ENCODE data around the gene NUBPL. TPM values are rescaled to one million over a fixed set of nuclear protein-coding genes. Genes with fewer than 3 reads are reported as not detected.

The NUBPL gene
- total RNA-seq, 1 donor from 2014 or later = 9.8 TPM

DNA sequence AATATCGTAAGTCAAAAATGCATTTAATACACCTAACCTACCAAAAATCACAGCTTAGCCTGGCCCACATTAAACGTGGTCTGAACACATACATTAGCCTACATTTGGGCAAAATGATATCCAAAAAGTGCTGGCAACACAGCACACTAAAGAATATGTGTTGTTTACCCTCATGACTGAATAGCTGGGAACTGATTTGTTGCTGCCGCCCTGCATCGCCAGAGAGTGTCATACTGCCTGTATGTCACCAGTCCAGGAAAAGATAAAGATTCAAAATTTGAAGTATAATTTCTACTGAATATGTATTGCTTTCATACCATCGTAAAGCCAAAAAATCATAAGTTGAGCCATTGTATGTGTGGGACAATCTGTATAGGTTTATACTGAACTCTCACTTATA is 157.8 kb downstream of the NUBPL start:
- no peak overlapping the region for H3K4me3 ChIP-seq (ENCODE audit: low read depth, low read length)
- TF ChIP-seq, protein P1, sequence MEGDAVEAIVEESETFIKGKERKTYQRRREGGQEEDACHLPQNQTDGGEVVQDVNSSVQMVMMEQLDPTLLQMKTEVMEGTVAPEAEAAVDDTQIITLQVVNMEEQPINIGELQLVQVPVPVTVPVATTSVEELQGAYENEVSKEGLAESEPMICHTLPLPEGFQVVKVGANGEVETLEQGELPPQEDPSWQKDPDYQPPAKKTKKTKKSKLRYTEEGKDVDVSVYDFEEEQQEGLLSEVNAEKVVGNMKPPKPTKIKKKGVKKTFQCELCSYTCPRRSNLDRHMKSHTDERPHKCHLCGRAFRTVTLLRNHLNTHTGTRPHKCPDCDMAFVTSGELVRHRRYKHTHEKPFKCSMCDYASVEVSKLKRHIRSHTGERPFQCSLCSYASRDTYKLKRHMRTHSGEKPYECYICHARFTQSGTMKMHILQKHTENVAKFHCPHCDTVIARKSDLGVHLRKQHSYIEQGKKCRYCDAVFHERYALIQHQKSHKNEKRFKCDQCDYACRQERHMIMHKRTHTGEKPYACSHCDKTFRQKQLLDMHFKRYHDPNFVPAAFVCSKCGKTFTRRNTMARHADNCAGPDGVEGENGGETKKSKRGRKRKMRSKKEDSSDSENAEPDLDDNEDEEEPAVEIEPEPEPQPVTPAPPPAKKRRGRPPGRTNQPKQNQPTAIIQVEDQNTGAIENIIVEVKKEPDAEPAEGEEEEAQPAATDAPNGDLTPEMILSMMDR (IDR thresholded peaks at IDR 0.05; ENCODE audit: insufficient read depth, low read length, poor library complexity, severe bottlenecking) = no peak
- DNase-seq (ENCODE audit: low read depth) = no peak
- no peaks in the 10 kb centered on the region for H3K36me3 ChIP-seq (ENCODE audit: control insufficient read depth, insufficient read depth, low read length)
- H3K27me3 ChIP-seq (ENCODE audit: control insufficient read depth, insufficient read depth, low read length) = no peaks in the 10 kb centered on the region

DNA sequence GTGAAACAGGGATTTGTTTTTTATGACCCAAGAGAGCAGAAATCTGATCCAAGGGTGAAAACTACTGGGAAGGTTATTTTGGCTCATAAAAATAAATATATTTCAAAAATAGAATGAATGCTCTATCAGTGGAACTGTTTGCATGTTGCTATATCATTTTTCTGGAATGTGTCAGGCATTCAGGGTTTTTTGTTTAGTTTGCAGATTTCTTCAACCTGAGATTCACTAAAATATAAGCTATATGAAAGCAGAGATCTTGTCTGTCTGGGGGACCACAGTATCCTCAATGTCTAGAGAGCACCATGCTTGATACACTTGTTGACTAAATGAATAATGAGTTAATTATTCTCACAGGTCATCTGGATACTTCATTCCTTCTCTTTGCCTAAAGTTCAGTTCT is 165.1 kb downstream of the NUBPL start:
- no peak overlapping the region for H3K4me3 ChIP-seq (ENCODE audit: low read depth, low read length)

DNA sequence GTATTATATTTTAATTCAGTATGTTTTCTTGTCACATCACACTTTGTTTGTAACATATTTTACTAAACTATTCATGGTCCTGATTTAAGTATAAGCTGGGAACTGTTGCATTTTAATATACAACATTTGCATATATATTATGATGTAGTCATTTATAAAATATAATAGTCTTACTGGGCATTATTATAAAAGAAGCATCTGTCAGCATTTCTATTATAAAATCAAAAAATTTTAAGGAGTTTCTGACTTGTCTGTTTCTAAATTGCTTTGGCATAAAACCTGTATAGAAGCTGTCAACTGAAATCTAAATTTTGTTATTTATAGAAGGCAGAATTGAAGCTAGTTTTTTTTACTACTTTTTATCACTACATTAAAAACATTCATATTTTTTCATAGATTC is 166.6 kb downstream of the NUBPL start:
- no peaks in the 10 kb centered on the region for H3K36me3 ChIP-seq (ENCODE audit: control insufficient read depth, insufficient read depth, low read length)
- DNase-seq (ENCODE audit: low read depth) = no peak
- H3K4me3 ChIP-seq (ENCODE audit: low read depth, low read length) = no peak overlapping the region
- TF ChIP-seq, protein P1 (IDR thresholded peaks at IDR 0.05; ENCODE audit: insufficient read depth, low read length, poor library complexity, severe bottlenecking) = no peak
- H3K27me3 ChIP-seq (ENCODE audit: control insufficient read depth, insufficient read depth, low read length) = no peaks in the 10 kb centered on the region

More for the DNA sequence above, 165.1 kb downstream of the NUBPL start:
- Histone ChIP-seq H3K27me3 (ENCODE audit: control insufficient read depth, insufficient read depth, low read length) (no peaks in the 10 kb centered on the region), H3K36me3 (ENCODE audit: control insufficient read depth, insufficient read depth, low read length) (no peaks in the 10 kb centered on the region)
- TF ChIP-seq, protein P1 (IDR thresholded peaks at IDR 0.05; ENCODE audit: insufficient read depth, low read length, poor library complexity, severe bottlenecking) = no peak
- no peak for DNase-seq (ENCODE audit: low read depth)

DNA sequence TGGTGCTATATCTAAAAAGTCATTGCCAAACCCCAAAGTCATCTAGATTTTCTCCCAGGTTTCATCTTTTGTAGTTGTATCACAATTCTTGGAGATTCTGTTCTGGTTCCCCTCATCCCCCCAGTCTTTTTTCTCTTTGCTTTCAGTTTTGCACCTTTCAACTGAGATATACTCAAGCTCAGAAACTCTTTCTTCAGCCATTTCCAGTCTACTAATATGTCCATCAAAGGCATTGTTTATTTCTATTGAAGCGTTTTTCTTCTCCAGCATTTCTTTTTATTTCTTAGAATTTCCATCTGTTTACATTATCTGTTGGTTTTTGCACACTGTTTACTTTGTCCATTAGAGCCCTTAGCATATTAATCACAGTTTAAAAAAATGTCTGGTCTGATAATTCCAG is 179.5 kb downstream of the NUBPL start:
- no peak overlapping the region for H3K4me3 ChIP-seq (ENCODE audit: low read depth, low read length)
- TF ChIP-seq, protein P1 (IDR thresholded peaks at IDR 0.05; ENCODE audit: insufficient read depth, low read length, poor library complexity, severe bottlenecking) = no peak
- no peaks in the 10 kb centered on the region for H3K36me3 ChIP-seq (ENCODE audit: control insufficient read depth, insufficient read depth, low read length)
- no peak for DNase-seq (ENCODE audit: low read depth)
- H3K27me3 ChIP-seq (ENCODE audit: control insufficient read depth, insufficient read depth, low read length) = no peaks in the 10 kb centered on the region

DNA sequence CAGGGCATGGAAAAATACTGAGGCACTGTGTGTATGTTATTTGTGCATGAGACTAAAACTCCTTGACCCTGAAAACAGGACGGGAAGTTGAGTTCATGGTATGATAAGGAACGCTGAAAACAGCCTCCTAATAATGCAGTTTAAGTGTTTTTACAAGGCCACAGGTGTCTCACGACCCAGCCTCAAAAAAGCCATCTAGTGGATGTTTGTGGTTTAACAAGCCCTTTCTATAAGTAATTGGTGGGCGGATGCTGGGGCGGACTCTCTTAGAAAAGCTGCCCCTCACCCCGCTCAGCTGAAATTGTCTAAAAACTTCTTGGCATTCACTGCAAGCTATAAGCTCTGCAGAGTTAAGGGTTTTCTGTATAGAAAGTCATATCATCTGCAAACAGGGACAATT is 184.5 kb downstream of the NUBPL start:
- TF ChIP-seq, protein P1 (IDR thresholded peaks at IDR 0.05; ENCODE audit: insufficient read depth, low read length, poor library complexity, severe bottlenecking) = no peak
- DNase-seq (ENCODE audit: low read depth) = no peak
- no peaks in the 10 kb centered on the region for H3K27me3 ChIP-seq (ENCODE audit: control insufficient read depth, insufficient read depth, low read length)
- H3K4me3 ChIP-seq (ENCODE audit: low read depth, low read length) = no peak overlapping the region
- no peaks in the 10 kb centered on the region for H3K36me3 ChIP-seq (ENCODE audit: control insufficient read depth, insufficient read depth, low read length)

DNA sequence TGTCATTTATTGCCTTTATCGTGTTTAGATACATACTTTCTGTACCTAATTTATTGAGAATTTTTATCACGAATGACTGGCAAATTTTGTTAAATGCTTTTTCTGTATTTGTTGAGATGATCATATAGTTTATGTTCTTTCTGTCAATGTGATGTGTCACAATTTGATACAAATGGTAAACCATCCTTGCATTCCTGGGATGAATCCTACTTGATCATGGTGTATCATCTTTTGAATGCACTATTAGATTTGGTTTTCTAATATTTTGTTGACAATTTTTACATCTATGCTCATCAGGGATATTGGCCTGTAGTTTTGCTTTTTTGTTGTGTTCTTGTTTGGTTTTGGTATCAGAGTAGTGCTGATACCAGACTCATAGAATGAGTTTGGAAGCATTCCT is 185.1 kb downstream of the NUBPL start:
- DNase-seq (ENCODE audit: low read depth) = no peak
- Histone ChIP-seq H3K4me3 (ENCODE audit: low read depth, low read length) (no peak overlapping the region), H3K36me3 (ENCODE audit: control insufficient read depth, insufficient read depth, low read length) (no peaks in the 10 kb centered on the region), H3K27me3 (ENCODE audit: control insufficient read depth, insufficient read depth, low read length) (no peaks in the 10 kb centered on the region)
- TF ChIP-seq, protein P1 (IDR thresholded peaks at IDR 0.05; ENCODE audit: insufficient read depth, low read length, poor library complexity, severe bottlenecking) = no peak

Data from kidney epithelial cell (primary cell).